HG03342 (cell line): ENCODE results near the gene MAST4.
"Not testable (repeated sequence)": the region's sequence is repeated elsewhere in the genome, so short reads cannot be mapped to it uniquely, and the experiment has no call there.

ENCODE experiments used
- ATAC-seq: cut with Tn5 transposase; IDR thresholded peaks from one replicate; pipeline ENCODE4 v1.9.1; 2021; ENCODE audit warnings: mild to moderate bottlenecking, moderate library complexity; ENCODE audit not compliant: unreplicated experiment

MAST4 gene

DNA sequence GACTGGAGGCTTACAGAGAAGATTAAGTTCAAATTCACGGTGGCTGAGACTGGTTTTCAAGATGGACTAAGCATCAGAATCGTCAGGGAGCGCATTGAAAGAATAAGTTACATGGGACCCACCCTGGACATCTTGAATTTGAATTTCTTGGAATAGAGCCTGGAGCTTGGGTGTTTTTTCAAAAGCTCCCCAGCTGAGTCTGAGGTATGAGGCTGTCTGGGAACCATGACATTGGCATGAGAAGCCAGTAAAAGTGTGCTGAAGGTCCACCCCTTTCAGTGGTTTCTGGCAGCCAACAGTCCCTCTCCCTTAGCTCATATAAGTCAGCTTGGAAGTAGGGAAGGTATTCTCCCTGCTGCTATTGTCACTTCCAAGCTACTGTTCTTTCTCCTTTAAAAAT lies 97.8 kb downstream of the MAST4 start:
- no peak for ATAC-seq

DNA sequence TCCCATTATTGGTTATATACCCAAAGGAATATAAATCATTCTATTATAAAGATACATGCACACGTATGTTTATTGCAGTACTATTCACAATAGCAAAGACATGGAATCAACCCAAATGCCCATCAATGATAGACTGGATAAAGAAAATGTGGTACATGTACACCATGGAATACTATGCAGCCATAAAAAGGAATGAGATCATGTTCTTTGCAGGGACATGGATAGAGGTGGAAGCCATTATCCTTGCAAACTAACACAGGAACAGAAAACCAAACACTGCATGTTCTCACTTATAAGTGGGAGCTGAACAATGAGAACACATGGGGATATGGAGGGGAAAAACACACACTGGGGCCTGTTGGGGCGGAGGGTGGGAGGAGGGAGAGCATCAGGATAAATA lies 99.6 kb downstream of the MAST4 start:
- ATAC-seq: not testable (repeated sequence)

DNA sequence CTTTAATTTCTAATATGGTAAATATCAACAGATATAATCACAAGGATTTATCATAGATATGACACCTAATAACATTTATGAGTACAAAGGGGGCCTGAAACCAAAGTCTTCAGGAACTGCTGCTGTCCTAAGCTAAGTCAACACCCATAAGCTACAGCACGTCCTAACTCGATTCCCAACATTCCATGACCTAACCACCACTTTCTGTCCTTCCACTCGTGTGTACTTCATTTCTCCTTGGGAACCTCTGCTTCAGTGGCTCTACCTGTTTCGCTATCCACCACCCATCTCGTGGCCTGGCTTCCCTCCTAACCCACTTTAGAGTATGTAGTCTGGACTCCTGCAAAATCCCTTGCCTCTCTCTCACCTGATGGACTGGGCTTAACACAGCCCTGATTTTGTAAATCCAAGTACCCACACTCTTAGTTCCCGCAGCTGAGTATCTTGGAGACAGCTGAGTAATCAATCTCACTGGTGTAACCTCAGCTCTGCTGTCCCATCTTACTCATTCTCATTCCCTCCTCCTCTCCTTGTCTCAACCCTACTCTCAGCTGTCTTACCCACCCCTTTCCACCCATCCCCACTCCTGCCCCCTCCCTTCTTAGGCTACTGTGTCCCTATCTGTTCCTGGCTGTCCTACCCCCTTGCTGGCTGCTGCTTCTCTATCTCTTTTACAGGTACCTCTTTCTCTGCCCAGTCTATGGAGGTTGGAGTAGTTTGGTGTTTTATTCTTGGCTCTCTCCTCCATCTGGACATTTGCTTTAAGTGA lies 101.8 kb downstream of the MAST4 start:
- ATAC-seq: no peak

DNA sequence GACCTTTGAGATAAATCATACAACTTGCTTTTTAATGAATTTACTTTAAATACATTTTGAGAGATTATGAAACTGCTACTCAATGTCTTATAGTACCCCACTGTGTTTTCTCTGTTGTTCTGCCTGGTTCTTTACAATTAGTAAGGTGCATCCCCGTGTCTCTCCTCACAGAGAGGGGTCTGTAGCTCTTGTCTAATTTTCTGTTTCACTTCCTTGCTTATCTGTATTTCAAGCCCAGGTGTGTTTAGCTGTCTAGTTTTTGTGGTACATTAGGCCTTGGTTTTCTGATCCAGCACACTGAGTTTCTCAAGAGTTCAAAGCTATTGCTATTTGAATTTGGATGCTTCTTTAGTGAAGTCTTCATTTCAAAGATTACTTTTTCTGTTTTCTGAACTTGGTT lies 105.1 kb downstream of the MAST4 start:
- ATAC-seq: peak; percentile 91

DNA sequence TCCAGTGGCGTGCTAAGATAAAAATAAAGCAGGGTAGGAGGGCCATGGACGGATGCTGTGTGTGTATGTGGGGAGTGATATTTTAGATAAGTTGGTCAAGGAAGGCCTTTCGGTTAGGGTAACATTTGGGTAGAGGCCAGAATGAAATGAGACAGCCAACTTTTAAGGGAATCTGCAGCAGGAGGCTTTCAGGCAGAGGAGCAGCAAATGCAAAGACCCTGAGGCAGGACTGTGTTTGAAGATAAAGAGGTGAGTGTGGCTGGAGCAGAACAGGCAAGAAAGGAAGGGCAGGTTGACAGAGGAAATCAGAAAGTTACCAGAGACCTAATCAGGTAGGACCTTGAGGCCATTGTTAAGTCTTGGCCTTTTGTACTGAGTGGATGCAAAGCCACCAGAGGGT lies 106.2 kb downstream of the MAST4 start:
- ATAC-seq: no peak

DNA sequence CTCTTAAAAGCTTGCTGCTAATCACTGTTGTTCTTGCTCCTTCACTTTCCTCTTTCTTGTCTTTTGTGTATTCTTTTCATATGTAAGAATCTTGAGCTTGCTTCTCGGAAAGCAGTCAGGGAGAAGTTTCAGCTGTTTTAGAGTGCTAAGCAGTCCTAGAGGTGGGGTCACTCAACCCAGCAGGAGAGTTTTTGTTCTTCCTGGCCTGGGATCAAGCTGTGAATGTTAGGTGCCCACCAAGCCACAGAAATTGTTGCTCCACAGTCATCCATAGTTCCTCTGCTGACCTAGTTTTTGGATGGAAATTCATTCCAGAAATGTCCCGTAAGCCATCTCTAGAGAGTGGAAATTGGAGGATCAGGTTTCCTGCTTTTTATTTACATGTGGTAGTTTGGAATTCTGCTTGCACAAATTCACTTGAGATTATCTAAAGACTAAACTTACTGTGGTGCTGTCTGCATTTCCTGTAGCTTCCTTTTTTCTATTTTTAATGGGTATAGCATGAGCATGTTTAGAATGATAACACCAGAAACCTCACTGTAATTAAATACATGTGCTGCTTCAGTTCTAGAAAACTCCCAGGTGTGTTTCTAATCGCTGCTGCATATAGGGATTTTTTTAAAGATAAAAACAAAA lies 108.7 kb downstream of the MAST4 start:
- no peak for ATAC-seq

DNA sequence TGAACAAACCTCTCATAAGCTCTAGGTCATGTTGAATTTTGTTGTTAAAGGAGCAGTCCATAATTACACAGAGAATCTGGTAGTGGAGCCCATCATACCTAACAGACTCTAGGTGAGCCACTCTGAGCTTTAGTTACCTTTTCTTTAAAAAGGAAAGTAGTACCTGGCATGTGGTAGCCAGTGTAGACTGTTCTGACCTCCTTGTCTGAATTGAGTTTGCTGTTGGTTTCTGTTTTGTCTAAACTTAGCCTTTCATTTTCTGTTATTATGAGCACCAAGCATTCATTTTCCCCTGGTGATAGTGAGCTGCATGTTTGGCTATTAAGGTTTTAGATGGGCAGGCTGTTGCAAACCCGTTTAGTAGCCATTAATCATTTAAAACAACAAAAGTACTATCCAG lies 112.2 kb downstream of the MAST4 start:
- no peak for ATAC-seq

DNA sequence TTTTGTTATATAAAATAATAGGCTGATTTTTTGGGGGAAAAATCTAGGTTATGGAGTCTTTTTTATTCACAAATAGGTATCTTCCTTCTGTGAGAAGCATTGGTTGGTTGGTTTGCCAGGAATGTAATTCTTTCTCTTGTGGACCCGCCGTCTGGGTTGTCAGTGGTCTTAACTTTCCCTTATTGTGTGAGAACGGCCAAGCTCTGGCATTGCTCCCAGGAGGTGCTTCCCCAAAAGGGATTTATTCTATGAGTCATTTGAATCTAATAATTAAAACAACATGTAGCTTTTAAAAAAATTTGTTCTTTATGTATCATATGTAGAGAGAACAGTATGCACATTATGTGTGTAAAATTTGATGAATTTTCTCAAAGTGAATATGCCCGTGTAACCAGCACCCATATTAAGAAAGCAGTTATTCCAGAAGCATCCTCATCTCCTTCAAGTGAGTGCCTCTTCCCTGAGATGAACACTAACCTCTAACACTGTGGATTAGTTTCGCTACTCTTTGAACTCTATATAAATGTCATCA lies 114.4 kb downstream of the MAST4 start:
- ATAC-seq: no peak

DNA sequence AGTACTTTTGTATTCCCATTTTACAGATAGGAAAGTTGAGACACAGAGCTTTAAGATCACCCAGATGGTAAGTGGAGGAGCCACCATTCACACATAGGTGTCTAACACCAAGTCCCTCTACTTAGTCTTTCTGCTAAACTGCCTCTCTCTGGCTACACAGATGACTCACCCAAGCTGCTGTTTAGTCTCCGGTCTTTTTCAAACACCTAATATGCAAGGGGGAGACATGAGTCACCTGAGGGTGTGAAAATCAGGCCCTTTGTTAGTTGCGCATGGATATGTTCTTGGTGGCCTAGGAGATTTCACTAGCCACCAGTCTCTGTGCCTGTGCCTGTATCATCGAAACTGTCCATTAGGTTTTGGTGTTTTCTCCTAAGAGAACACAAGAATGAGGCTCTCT lies 117.8 kb downstream of the MAST4 start:
- ATAC-seq: no peak

DNA sequence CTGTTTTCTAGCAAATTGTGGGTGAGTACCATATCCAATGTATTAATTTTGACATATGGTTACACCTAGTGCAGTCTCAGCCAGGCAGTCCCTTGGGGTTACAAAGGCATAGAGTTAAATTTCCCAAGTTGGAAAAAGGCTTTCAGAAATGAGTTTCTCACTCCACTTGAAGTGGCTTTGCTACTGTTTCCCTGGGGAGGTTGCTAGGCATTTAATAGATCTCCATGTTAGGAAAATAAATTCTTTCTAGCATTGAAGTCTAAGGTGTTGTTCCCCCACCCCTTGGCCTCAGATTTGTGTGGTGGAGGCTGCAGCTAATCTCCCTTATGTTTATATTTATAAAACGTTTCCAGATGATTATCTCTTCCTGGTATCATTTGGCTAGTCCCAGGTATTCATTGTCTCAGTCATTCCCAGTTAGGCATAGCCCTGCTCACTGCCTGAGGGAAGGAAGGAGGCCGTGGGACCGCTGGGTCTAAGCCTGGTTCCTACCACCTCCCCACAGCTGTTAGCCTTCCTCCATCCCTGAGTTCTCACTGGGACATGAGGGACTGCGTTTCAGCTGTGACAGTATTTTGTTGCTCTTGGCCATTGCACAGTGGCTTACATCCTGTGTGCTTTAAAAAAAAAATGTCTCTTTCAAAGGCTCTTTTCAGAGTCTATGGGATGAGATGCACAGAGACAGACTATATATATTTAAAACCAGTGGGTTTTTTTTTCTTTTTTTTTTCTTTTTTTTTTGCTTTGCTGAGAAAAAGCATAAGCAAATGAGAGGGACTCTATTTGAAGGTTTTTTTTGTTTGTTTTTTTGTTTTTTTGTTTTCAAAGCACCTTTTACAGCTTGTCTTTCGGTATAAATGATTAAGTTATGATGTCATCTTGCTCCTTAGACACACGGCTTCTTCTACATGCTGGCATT lies 121.5 kb downstream of the MAST4 start:
- ATAC-seq: no peak

DNA sequence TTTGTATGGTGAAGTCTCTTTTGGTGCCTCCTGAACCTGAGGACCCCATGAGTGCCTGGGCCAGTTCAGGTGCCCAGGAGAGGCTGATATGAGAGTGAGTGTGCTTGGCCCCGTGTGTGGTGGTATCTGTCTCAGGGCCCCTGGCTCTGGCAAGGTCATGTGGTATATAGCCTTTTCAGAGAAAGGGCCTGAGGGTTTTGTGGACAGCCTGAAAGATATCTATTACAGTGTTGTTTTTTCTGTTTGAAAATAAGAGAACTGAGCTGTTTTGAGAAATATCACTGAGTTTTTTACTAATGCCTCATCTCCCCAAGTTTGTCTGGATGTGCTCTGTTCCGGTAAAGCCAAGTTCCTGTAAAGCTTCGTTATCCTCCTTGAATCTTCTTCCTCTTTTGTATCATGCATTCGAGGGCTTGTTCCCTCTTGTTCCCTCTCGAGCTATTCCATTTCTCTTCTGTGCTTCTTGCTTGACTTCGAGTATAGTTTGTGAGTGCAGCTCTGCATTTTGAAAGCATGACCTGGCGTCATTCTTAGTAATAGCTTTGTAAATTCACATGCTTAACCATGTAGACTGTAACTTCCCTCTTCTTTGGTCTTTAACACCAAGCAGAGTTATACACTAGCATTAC lies 122.3 kb downstream of the MAST4 start:
- ATAC-seq: no peak

DNA sequence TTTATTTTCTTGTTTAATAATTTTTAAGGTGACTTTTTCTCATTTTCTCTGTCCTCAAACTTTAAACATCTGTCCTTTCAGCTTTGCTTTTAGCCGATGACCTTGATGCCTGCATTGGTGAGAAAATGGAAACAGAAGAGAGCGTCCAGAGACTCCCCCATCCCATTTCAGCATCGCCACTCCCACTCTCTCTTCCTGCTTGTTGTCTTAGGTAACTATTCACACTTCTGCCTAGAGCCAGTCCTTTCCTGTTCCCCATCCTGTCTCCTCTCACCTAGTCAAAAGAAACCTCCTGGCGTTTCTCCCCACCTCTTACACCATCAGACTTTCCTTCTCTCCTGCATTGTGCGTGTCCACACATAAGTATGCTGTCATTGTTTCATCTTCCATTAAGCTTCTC lies 124.6 kb downstream of the MAST4 start:
- ATAC-seq: no peak

DNA sequence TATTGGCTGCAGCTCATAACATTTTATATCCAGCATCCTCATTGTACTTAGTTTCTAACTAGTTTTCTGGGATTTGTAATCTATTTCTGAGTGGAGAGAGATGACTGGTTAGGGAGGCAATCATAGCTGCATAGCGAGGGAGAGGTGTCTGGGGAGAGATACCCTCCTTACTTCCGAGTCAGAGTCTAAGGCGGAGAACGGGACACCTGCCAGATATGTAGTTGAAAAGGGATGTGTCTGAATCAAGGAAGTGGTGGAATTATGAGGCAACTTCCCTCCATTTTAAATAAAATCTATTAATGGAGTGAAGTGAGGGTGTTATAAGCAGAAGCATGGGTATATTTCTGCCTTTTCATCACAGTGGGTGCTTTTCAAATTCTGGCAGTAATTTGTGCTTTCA lies 126.5 kb downstream of the MAST4 start:
- no peak for ATAC-seq

DNA sequence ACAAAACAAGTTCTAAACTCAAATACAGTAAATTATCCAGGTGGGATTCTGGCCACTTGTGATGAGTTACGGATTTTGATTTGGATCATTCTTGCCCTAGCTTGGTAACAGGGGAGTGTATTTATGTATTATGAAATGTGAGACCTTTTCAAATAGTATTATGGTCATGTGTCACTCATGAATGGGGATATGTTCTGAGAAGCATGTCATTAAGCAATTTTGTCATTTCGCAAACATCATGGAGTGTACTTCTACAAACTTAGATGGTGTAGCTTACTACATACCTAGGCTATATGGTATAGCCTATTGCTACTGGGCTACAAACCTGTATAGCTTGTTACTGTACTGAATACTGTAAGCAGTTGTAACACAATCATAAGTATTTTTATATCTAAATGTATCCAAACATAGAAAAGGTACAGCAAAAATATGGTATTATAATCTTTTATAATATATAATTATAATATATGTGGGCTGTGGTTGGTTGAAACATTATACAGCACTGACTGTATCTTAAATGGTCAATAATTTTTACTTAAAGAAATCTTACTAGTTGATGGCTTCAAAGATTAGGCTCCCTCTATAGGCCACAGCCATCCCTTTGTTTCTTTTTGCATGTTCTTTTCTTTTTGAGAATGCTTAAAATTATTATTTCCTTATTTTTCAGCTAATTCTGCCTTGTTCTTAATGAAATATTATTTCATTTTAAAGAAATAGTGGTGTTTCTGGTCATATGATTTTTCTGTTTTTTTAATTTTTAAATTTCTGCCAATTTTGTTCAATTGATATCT lies 128.4 kb downstream of the MAST4 start:
- no peak for ATAC-seq

DNA sequence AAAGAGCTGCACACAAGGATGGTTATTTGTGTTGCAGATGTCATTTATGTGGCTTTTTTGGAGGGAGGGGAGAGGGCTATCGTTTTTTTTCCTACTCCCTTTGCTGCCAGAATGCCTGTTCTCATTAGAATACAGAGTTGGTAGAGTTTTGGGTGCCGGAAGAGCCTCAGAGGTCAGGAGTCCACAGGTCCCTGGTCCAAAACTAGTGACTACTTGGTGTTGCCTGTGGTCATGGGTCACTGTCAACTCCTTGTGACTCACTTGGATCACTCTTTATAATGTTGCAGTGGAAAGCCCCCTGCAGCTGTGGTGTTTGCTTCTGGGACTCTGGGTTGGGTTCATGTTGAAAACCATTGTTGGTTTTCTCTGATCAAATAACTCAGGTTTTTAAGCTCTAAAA lies 131.4 kb downstream of the MAST4 start:
- ATAC-seq: no peak

DNA sequence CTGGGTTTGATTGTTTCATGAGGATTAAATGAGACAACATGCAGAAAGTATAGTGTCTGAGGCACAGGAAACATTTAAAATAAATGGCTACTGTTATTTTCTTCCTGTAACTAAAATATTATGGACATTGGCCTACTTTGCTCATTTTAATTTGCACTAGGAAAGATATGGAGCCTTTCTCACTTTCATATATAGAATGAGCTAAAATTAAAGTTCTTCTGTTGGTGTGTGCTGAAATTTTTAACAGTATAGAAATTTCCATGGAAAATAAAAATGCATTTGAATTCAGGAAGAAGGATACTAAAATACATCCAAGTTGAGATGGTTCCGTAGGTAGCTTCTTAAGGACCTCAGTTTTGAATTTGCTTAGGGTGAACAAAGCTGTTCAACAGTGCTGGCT lies 131.9 kb downstream of the MAST4 start:
- ATAC-seq: no peak

DNA sequence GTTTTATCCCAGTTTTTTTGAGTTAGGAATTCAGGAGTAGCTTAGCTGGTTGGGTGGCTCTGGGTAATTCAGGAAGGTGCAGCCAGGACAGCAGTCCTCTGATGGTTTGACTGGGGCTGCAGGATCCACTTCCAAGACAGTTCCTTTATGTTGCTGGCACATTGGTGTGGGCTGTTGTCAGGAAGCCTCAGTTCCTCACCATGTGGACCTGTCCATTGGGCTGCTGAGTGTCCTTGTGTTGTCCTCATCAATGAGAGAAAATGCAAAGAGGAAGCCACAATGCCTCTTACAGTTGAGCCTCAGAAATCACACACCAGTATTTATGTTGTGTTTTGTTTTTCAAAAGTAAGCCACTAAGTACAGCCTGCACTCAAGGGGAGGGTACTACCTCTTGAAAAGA lies 140.9 kb downstream of the MAST4 start:
- no peak for ATAC-seq

DNA sequence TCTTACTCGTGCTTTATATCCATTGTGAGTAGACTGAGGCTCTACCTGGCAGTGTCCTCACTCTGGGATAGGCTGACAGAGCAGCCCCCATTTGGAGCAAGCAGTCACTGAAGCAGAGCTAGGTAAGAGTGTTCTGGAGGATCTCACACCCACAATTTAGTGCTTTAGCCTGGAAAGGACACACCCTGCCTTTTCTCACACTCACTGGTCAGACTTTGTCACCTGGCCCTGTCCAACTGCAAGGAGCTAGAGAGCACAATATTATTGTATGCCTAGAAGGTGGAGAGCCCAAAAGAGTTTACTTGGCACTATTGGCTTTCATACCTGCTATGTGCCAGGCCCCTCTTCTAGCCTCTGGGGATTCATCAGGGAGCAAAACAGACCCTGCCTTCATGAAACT lies 141.9 kb downstream of the MAST4 start:
- no peak for ATAC-seq

DNA sequence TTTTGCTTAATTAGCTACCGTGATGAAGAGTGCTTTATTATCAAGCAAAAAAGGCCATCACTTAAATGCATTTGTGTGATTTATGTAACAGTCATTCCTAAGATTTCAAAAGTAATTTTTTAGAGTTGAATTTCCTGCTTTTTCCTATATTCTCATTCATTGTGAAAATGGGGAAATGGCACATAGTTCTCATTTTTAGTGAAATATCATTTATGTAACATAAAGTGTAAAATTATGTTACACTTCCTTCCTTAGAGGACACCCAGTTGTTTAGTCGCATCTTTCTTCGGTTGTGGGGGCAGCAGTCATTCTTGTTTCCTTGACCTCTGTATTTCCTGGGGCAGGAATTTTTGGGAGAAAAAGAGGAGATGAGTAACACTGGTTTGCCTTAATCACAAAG lies 142.8 kb downstream of the MAST4 start:
- no peak for ATAC-seq

DNA sequence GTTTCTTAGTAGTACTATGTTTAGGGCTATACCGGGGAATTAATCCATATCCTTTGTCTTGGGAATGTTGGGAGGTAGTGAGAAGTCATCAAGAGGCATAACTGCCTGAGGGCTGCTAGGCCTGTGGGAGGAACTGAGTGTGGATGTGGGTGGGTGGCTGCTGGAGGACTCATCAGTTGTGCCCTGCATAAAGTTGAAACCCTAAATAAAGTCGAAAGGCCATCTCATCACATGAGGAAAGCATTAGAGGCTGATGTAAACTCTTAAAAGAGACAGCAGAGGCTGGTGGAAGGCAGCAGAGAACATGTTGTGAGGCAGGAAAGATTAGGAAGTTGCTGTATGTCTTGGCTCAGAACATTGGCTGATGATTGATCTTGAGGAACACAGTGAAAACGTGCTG lies 143.8 kb downstream of the MAST4 start:
- ATAC-seq: no peak
